HG03575 (cell line): Measurements from ENCODE around the gene MEX3D.

ENCODE experiments used
- ATAC-seq: cut with Tn5 transposase; IDR thresholded peaks from one replicate; pipeline ENCODE4 v1.9.1; 2021; ENCODE audit not compliant: unreplicated experiment, insufficient number of reproducible peaks, low FRiP score; ENCODE audit errors: extremely low read depth

MEX3D gene

GRCh38 chr19:1568320-1569019 lies at the start of gene MEX3D:
TSS of gene MEX3D (minus strand) at chr19:1568325. CDS start at chr19:1568058, 267 bp downstream.
- no peak for ATAC-seq

GRCh38 chr19:1616875-1617274 lies 48.8 kb upstream of the MEX3D start:
- no peak for ATAC-seq

- ATAC-seq = no peak
Observed at GRCh38 chr19:1616396-1616795, 48.3 kb upstream of the MEX3D start.

GRCh38 chr19:1615156-1615765 lies 47.1 kb upstream of the MEX3D start:
- no peak for ATAC-seq

- ATAC-seq = no peak
Observed at GRCh38 chr19:1613808-1614570, 45.9 kb upstream of the MEX3D start.

GRCh38 chr19:1613146-1613545 lies 45.0 kb upstream of the MEX3D start:
- ATAC-seq = no peak

- ATAC-seq = no peak
Observed at GRCh38 chr19:1612114-1613086, 44.3 kb upstream of the MEX3D start.

GRCh38 chr19:1611353-1611752 lies 43.2 kb upstream of the MEX3D start:
- no peak for ATAC-seq

GRCh38 chr19:1610579-1610978 lies 42.5 kb upstream of the MEX3D start:
- no peak for ATAC-seq

- no peak for ATAC-seq
Observed at GRCh38 chr19:1609680-1610474, 41.8 kb upstream of the MEX3D start.

- no peak for ATAC-seq
Observed at GRCh38 chr19:1609103-1609396, 40.9 kb upstream of the MEX3D start.

GRCh38 chr19:1608359-1609102 lies 40.4 kb upstream of the MEX3D start:
- no peak for ATAC-seq

GRCh38 chr19:1606138-1606651 lies 38.1 kb upstream of the MEX3D start:
- no peak for ATAC-seq

- ATAC-seq = peak; percentile 49
Observed at GRCh38 chr19:1605236-1606137, 37.4 kb upstream of the MEX3D start, which contains the start of gene UQCR11. TSS of gene UQCR11 (minus strand) at chr19:1605462. CDS start at chr19:1605409, 53 bp downstream.

- no peak for ATAC-seq
Observed at GRCh38 chr19:1602091-1602707, 34.1 kb upstream of the MEX3D start.

GRCh38 chr19:1601613-1602064 lies 33.5 kb upstream of the MEX3D start:
- ATAC-seq = no peak
